ENCODE measurements around the gene DNAH14. TPM values are rescaled to one million over a fixed set of nuclear protein-coding genes. Genes with fewer than 3 reads are reported as not detected.

Gene DNAH14
- total and polyA plus RNA-seq, 2 of the 13 experiments (the other 11 are each of a cell fraction or from before 2014, with no cell fraction given) = 4.5 to 27.5 TPM

- FAIRE-seq (no peak), ATAC-seq (no peak), DNase-seq (ENCODE audit: low spot score) (no peak)
- no peak overlapping the region for H3K27ac ChIP-seq (ENCODE audit: extremely low read length, insufficient read depth, low read length)
- 45% methylated on average over 6 of the region's 9 CpGs for WGBS (ENCODE audit: low lambda C conversion rate)
- in situ Hi-C loops (cut with HindIII; ENCODE audit: extremely low pct_ligation_motif_present, low pct_unique_long_range_greater_than_20kb) = no loop called here
- H3K36me3 ChIP-seq (replicated peaks in 1 of 2; ENCODE audit: control insufficient read depth in 1 of 2, insufficient read depth in 2 of 2, low read length in 2 of 2) = no peaks in the 10 kb centered on the region
- peak overlapping the region in 1 of 3 experiments; percentile 20; a peak in 1 of 6 replicates for H3K4me3 ChIP-seq (replicated peaks in 1 of 3; ENCODE audit: insufficient read depth in 1 of 3, low read depth in 2 of 3, low read length in 3 of 3)
- BruUV-seq (replicated peaks) = no TSS peak
- H3K9me3 ChIP-seq (ENCODE audit: low read length) = no peaks in the 10 kb centered on the region
- H3K4me1 ChIP-seq (ENCODE audit: insufficient read depth, low read length) = peaks cover 98% of the 10 kb centered on the region
- ChIA-PET POLR2A (interaction anchor here (1.4 kb wide), 1 partner anchor 14 kb away, joined by 4 read pairs; no protein-coding TSS in a partner anchor), CTCF (ENCODE audit: low intra/inter-chr PET ratio, low total read pairs) (no interaction called here)
- no peaks in the 10 kb centered on the region; a peak in 1 of 5 replicates for H3K27me3 ChIP-seq (ENCODE audit: control insufficient read depth in 1 of 2, insufficient read depth in 2 of 2, low read length in 2 of 2)
- no peak overlapping the region for H2AFZ ChIP-seq (ENCODE audit: low read length)
- peak overlapping the region; percentile 5; the same call in 1 of the 2 replicates for H3K9ac ChIP-seq (ENCODE audit: insufficient read depth, low read depth, low read length)
- no peaks in the 10 kb centered on the region for H3K79me2 ChIP-seq (ENCODE audit: insufficient read depth, low read length)
- TF ChIP-seq ZNF75D (CRISPR knock-in tag; IDR thresholded peaks at IDR 0.05; ENCODE audit: borderline replicate concordance) (no peak), RXRA (CRISPR knock-in tag; IDR thresholded peaks at IDR 0.05) (no peak), STAT6 (CRISPR knock-in tag; IDR thresholded peaks at IDR 0.05; ENCODE audit: borderline replicate concordance) (no peak), KLF9 (CRISPR knock-in tag; IDR thresholded peaks at IDR 0.05; ENCODE audit: low read depth) (no peak), ZNF292 (CRISPR knock-in tag; IDR thresholded peaks at IDR 0.05; ENCODE audit: borderline replicate concordance, low read depth) (no peak), NCOA1 (CRISPR knock-in tag; IDR thresholded peaks at IDR 0.05) (no peak), FOXC1 (CRISPR knock-in tag; IDR thresholded peaks at IDR 0.05; ENCODE audit: borderline replicate concordance) (no peak), MIXL1 (CRISPR knock-in tag; IDR thresholded peaks at IDR 0.05) (no peak)
- H3K4me2 ChIP-seq (ENCODE audit: low read depth, low read length) = peak overlapping the region; percentile 67
- intact Hi-C loops (cut with micrococcal nuclease; ENCODE audit: unreplicated experiment) = no loop called here
- no peaks in the 10 kb centered on the region for H4K20me1 ChIP-seq (ENCODE audit: insufficient read depth, low read length)
Measured at GRCh38 chr1:225446981-225447615, 517.6 kb downstream of the DNAH14 start.
